ENCODE data around the gene BIRC2.

DNA sequence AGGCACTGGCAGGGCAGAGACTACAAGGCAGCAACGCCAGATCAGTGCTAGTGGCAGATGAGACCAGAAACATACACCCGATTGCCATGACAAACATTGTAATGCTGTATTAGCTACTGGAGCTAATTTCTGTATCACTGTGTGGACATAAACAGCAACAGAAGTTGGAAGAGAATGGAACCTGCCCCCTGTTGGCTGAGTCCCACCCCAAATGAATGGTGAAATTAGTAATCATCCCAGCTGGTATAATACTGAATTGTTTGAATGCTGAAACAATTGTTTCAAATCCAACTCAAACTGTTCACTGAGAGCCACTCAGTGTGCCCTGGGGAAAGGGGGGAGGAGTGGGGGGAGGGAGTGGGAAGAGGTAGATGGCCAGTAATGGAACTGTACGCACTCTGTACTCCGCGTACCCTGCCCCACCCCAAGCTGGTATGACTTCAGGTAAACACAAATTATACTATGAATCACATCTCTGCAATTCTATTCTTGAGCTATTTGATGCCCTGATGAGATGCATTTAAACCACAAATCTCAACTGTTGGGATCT is 40.9 kb upstream of the BIRC2 start:
- TF ChIP-seq, protein P1, sequence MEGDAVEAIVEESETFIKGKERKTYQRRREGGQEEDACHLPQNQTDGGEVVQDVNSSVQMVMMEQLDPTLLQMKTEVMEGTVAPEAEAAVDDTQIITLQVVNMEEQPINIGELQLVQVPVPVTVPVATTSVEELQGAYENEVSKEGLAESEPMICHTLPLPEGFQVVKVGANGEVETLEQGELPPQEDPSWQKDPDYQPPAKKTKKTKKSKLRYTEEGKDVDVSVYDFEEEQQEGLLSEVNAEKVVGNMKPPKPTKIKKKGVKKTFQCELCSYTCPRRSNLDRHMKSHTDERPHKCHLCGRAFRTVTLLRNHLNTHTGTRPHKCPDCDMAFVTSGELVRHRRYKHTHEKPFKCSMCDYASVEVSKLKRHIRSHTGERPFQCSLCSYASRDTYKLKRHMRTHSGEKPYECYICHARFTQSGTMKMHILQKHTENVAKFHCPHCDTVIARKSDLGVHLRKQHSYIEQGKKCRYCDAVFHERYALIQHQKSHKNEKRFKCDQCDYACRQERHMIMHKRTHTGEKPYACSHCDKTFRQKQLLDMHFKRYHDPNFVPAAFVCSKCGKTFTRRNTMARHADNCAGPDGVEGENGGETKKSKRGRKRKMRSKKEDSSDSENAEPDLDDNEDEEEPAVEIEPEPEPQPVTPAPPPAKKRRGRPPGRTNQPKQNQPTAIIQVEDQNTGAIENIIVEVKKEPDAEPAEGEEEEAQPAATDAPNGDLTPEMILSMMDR (IDR thresholded peaks at IDR 0.05; ENCODE audit: insufficient read depth, low read depth, low read length), result no peak
- TF ChIP-seq EZH2 (IDR thresholded peaks at IDR 0.05; ENCODE audit: insufficient read depth, low read length), result no peak

All from astrocyte (in vitro differentiated cells and primary cell).